Activated CD4-positive, alpha-beta T cell treated with anti-CD3 and anti-CD28 coated beads, Interleukin-2, amount 10 ng/mL, durations not matched to agents 24 days and 14 days (primary cell): ENCODE measurements around the gene C2orf76. TPM values are rescaled to one million over a fixed set of nuclear protein-coding genes. Genes with fewer than 3 reads are reported as not detected.
"Not testable (repeated sequence)": the region's sequence is repeated elsewhere in the genome, so short reads cannot be mapped to it uniquely, and the experiment has no call there.

Source experiments
- DNase-seq: peaks from one replicate; pipeline ENCODE4 v3.0.0; 2022
- H3K27ac Mint-ChIP-seq: one replicate; pipeline ENCODE4 v1.8.0; 2022; ENCODE audit warnings: mild to moderate bottlenecking, mixed read lengths
- H3K27me3 Mint-ChIP-seq: one replicate; pipeline ENCODE4 v1.8.0; 2022; ENCODE audit warnings: mixed read lengths
- H3K36me3 Mint-ChIP-seq: one replicate; pipeline ENCODE4 v1.8.0; 2022; ENCODE audit warnings: low read depth, mild to moderate bottlenecking, mixed read lengths
- H3K4me1 Mint-ChIP-seq: one replicate; pipeline ENCODE4 v1.8.0; 2021; ENCODE audit warnings: mixed read lengths
- H3K4me3 Mint-ChIP-seq: one replicate; pipeline ENCODE4 v1.8.0; 2022; ENCODE audit warnings: mild to moderate bottlenecking, moderate library complexity, mixed read lengths
- H3K9me3 Mint-ChIP-seq: one replicate; pipeline ENCODE4 v1.8.0; 2021; ENCODE audit warnings: mixed read lengths
- intact Hi-C: fragments of 100-400 bp; cut with micrococcal nuclease; formaldehyde crosslinking; loops from one replicate; pipeline ENCODE4 v1.15.1; 2023
- total RNA-seq: library from RNA; stranded (reverse); gene quantifications from 2 replicates; pipeline ENCODE4 v1.2.3, GENCODE V29; 2022

C2orf76 gene
- 10.2 and 11.5 TPM in 2 replicates for total RNA-seq

GRCh38 chr2:119366649-119367471 lies at the start of gene C2orf76, which contains the start of gene DBI:
Gene C2orf76, minus strand, starts transcription at chr2:119366834. Its CDS starts 26,875 bp downstream, at chr2:119339959.
Gene DBI, plus strand, starts transcription at chr2:119366977. Its CDS starts 75 bp downstream, at chr2:119367052.
- Mint-ChIP-seq H3K36me3 (peaks cover 38% of the 10 kb centered on the region), H3K4me1 (peaks cover 35% of the 10 kb centered on the region), H3K27me3 (no peaks in the 10 kb centered on the region), H3K4me3 (peak within 1 kb of the TSS; percentile 98), H3K9me3 (no peaks in the 10 kb centered on the region), H3K27ac (peak within 1 kb of the TSS; percentile 97)
- DNase-seq: peak; percentile 98
- intact Hi-C loops: loop anchor here (1.0 to 10.0 kb wide), 9 partner anchors 20 to 1355 kb away; partner anchors contain the start of genes CCDC93, INSIG2, PTPN4 and RALB

- Mint-ChIP-seq H3K27ac (no peak overlapping the region), H3K36me3 (no peaks in the 10 kb centered on the region), H3K27me3 (peaks cover 13% of the 10 kb centered on the region), H3K9me3 (no peaks in the 10 kb centered on the region), H3K4me3 (no peak overlapping the region), H3K4me1 (peaks cover 2% of the 10 kb centered on the region)
- intact Hi-C loops: no loop called here
- no peak for DNase-seq
Measured at GRCh38 chr2:119415630-119416029, 49.0 kb upstream of the C2orf76 start.

- H3K9me3 Mint-ChIP-seq: no peaks in the 10 kb centered on the region
- peaks cover 13% of the 10 kb centered on the region for H3K27me3 Mint-ChIP-seq
- H3K36me3 Mint-ChIP-seq: no peaks in the 10 kb centered on the region
- no peak overlapping the region for H3K4me3 Mint-ChIP-seq
- intact Hi-C loops: no loop called here
- H3K27ac Mint-ChIP-seq: no peak overlapping the region
- no peak for DNase-seq
- H3K4me1 Mint-ChIP-seq: peaks cover 2% of the 10 kb centered on the region
Measured at GRCh38 chr2:119414894-119415293, 48.3 kb upstream of the C2orf76 start.

- H3K36me3 Mint-ChIP-seq: no peaks in the 10 kb centered on the region
- intact Hi-C loops: no loop called here
- no peaks in the 10 kb centered on the region for H3K4me1 Mint-ChIP-seq
Measured at GRCh38 chr2:119409506-119409905, 42.9 kb upstream of the C2orf76 start.

GRCh38 chr2:119408221-119408619 lies 41.6 kb upstream of the C2orf76 start:
- intact Hi-C loops: no loop called here
- H3K4me3 Mint-ChIP-seq: no peak overlapping the region
- H3K27me3 Mint-ChIP-seq: peaks cover 12% of the 10 kb centered on the region
- H3K9me3 Mint-ChIP-seq: no peaks in the 10 kb centered on the region
- no peaks in the 10 kb centered on the region for H3K36me3 Mint-ChIP-seq
- H3K4me1 Mint-ChIP-seq: no peaks in the 10 kb centered on the region
- no peak overlapping the region for H3K27ac Mint-ChIP-seq
- no peak for DNase-seq

More at GRCh38 chr2:119409506-119409905, 42.9 kb upstream of the C2orf76 start:
- peaks cover 12% of the 10 kb centered on the region for H3K27me3 Mint-ChIP-seq
- H3K4me3 Mint-ChIP-seq: no peak overlapping the region
- no peaks in the 10 kb centered on the region for H3K9me3 Mint-ChIP-seq
- H3K27ac Mint-ChIP-seq: no peak overlapping the region
- no peak for DNase-seq

GRCh38 chr2:119407430-119408220 lies 41.0 kb upstream of the C2orf76 start:
- H3K4me1 Mint-ChIP-seq: no peaks in the 10 kb centered on the region
- H3K27ac Mint-ChIP-seq: no peak overlapping the region
- H3K9me3 Mint-ChIP-seq: no peaks in the 10 kb centered on the region
- DNase-seq: peak; percentile 76
- no peak overlapping the region for H3K4me3 Mint-ChIP-seq
- H3K27me3 Mint-ChIP-seq: peaks cover 12% of the 10 kb centered on the region
- intact Hi-C loops: loop anchor here (1.0 kb wide), 1 partner anchor 69 kb away; no protein-coding TSS in a partner anchor
- no peaks in the 10 kb centered on the region for H3K36me3 Mint-ChIP-seq

GRCh38 chr2:119405151-119405550 lies 38.5 kb upstream of the C2orf76 start:
- no peak overlapping the region for H3K27ac Mint-ChIP-seq
- H3K36me3 Mint-ChIP-seq: no peaks in the 10 kb centered on the region
- no peak for DNase-seq
- peaks cover 6% of the 10 kb centered on the region for H3K27me3 Mint-ChIP-seq
- no peaks in the 10 kb centered on the region for H3K4me1 Mint-ChIP-seq
- no peak overlapping the region for H3K4me3 Mint-ChIP-seq
- no peaks in the 10 kb centered on the region for H3K9me3 Mint-ChIP-seq
- intact Hi-C loops: no loop called here

- H3K27ac Mint-ChIP-seq, H3K36me3 Mint-ChIP-seq, H3K4me1 Mint-ChIP-seq, intact Hi-C loops, H3K27me3 Mint-ChIP-seq, DNase-seq, H3K9me3 Mint-ChIP-seq, H3K4me3 Mint-ChIP-seq: not testable (repeated sequence)
Measured at GRCh38 chr2:119403618-119404017, 37.0 kb upstream of the C2orf76 start.

GRCh38 chr2:119402645-119403560 lies 36.3 kb upstream of the C2orf76 start:
- peaks cover 3% of the 10 kb centered on the region for H3K27me3 Mint-ChIP-seq
- peaks cover 3% of the 10 kb centered on the region for H3K4me1 Mint-ChIP-seq
- intact Hi-C loops: no loop called here
- no peak overlapping the region for H3K4me3 Mint-ChIP-seq
- DNase-seq: no peak
- no peaks in the 10 kb centered on the region for H3K36me3 Mint-ChIP-seq
- no peaks in the 10 kb centered on the region for H3K9me3 Mint-ChIP-seq
- H3K27ac Mint-ChIP-seq: no peak overlapping the region

- intact Hi-C loops: no loop called here
- no peak for DNase-seq
- H3K36me3 Mint-ChIP-seq: no peaks in the 10 kb centered on the region
- H3K4me1 Mint-ChIP-seq: peaks cover 3% of the 10 kb centered on the region
- H3K4me3 Mint-ChIP-seq: no peak overlapping the region
- H3K9me3 Mint-ChIP-seq: no peaks in the 10 kb centered on the region
- H3K27ac Mint-ChIP-seq: no peak overlapping the region
- peaks cover 3% of the 10 kb centered on the region for H3K27me3 Mint-ChIP-seq
Measured at GRCh38 chr2:119402106-119402505, 35.5 kb upstream of the C2orf76 start.

- Mint-ChIP-seq H3K27me3 (peaks cover 8% of the 10 kb centered on the region), H3K4me3 (no peak overlapping the region), H3K36me3 (no peaks in the 10 kb centered on the region), H3K4me1 (peaks cover 3% of the 10 kb centered on the region), H3K9me3 (no peaks in the 10 kb centered on the region), H3K27ac (no peak overlapping the region)
- intact Hi-C loops: no loop called here
- no peak for DNase-seq
Measured at GRCh38 chr2:119397196-119397595, 30.6 kb upstream of the C2orf76 start.

GRCh38 chr2:119393971-119394748 lies 27.5 kb upstream of the C2orf76 start:
- no peak for DNase-seq
- H3K9me3 Mint-ChIP-seq: no peaks in the 10 kb centered on the region
- H3K36me3 Mint-ChIP-seq: no peaks in the 10 kb centered on the region
- H3K4me3 Mint-ChIP-seq: no peak overlapping the region
- peaks cover 3% of the 10 kb centered on the region for H3K4me1 Mint-ChIP-seq
- intact Hi-C loops: no loop called here
- H3K27ac Mint-ChIP-seq: no peak overlapping the region
- peaks cover 10% of the 10 kb centered on the region for H3K27me3 Mint-ChIP-seq
